ENCODE data around the gene MYT1.

MYT1 gene

GRCh38 chr20:64160526-64161355 lies 3.5 kb upstream of the MYT1 start:
- ChIA-PET CTCF (no interaction called here), POLR2A (no interaction called here)
- TF ChIP-seq CTCF (IDR thresholded peaks at IDR 0.05; ENCODE audit: insufficient read depth, low read length, missing control alignments) = no peak
- DNase-seq (ENCODE audit: low read depth, low spot score) = no peak
- no peak overlapping the region for H3K4me3 ChIP-seq (ENCODE audit: low read depth, low read length)

GRCh38 chr20:64161356-64162238 lies 2.7 kb upstream of the MYT1 start:
- no peak overlapping the region for H3K4me3 ChIP-seq (ENCODE audit: low read depth, low read length)
- CTCF ChIA-PET = interaction anchor here (0.8 kb wide), 1 partner anchor 10 kb away, joined by 3 read pairs; no protein-coding TSS in a partner anchor
- no peak for DNase-seq (ENCODE audit: low read depth, low spot score)
- TF ChIP-seq CTCF (IDR thresholded peaks at IDR 0.05; ENCODE audit: insufficient read depth, low read length, missing control alignments) = no peak
- POLR2A ChIA-PET = no interaction called here

- H3K4me3 ChIP-seq (ENCODE audit: low read depth, low read length) = no peak overlapping the region
- TF ChIP-seq CTCF (IDR thresholded peaks at IDR 0.05; ENCODE audit: insufficient read depth, low read length, missing control alignments) = no peak
- CTCF ChIA-PET = interaction anchor here (0.8 kb wide), 1 partner anchor 11 kb away, joined by 3 read pairs; no protein-coding TSS in a partner anchor
- no peak for DNase-seq (ENCODE audit: low read depth, low spot score)
- POLR2A ChIA-PET = no interaction called here
Measured at GRCh38 chr20:64162239-64162910, 1.9 kb upstream of the MYT1 start.

- ChIA-PET POLR2A (no interaction called here), CTCF (no interaction called here)
- DNase-seq (ENCODE audit: low read depth, low spot score) = no peak
- H3K4me3 ChIP-seq (ENCODE audit: low read depth, low read length) = no peak overlapping the region
- no peak for TF ChIP-seq CTCF (IDR thresholded peaks at IDR 0.05; ENCODE audit: insufficient read depth, low read length, missing control alignments)
Measured at GRCh38 chr20:64163776-64164122, 503 bp upstream of the MYT1 start.

- POLR2A ChIA-PET = no interaction called here
- CTCF ChIA-PET = no interaction called here
- no peak for DNase-seq (ENCODE audit: low read depth, low spot score)
- no peak for TF ChIP-seq CTCF (IDR thresholded peaks at IDR 0.05; ENCODE audit: insufficient read depth, low read length, missing control alignments)
- H3K4me3 ChIP-seq (ENCODE audit: low read depth, low read length) = no peak overlapping the region
Measured at GRCh38 chr20:64165866-64166600, 1.8 kb downstream of the MYT1 start.

Data from AG04449 (cell line).